Upper lobe of right lung (tissue), 1 donor: ENCODE results near the gene PLEKHA5. TPM values are rescaled to one million over a fixed set of nuclear protein-coding genes. Genes with fewer than 3 reads are reported as not detected.

Experiments
- ATAC-seq: fragments of 200-7000 bp; cut with Tn5 transposase; one replicate; pipeline ENCODE4 v1.9.1; 2020; ENCODE audit warnings: mild to moderate bottlenecking, moderate library complexity
- DNase-seq: peaks from one replicate; pipeline ENCODE4 v3.0.0-alpha.2; 2020
- H3K27ac ChIP-seq: fragments of 200-600 bp; one replicate; pipeline ENCODE4 v1.8.0; 2022
- H3K27me3 ChIP-seq: fragments of 200-600 bp; one replicate; pipeline ENCODE4 v1.8.0; 2022; ENCODE audit warnings: mild to moderate bottlenecking
- H3K36me3 ChIP-seq: fragments of 200-600 bp; one replicate; pipeline ENCODE4 v1.8.0; 2022
- H3K4me1 ChIP-seq: fragments of 200-600 bp; one replicate; pipeline ENCODE4 v1.8.0; 2022
- H3K4me3 ChIP-seq: fragments of 200-600 bp; one replicate; pipeline ENCODE4 v1.8.0; 2022; ENCODE audit warnings: mild to moderate bottlenecking
- H3K9me3 ChIP-seq: fragments of 200-600 bp; one replicate; pipeline ENCODE4 v1.8.0; 2022
- intact Hi-C: fragments of 100-400 bp; cut with DNase I; formaldehyde crosslinking; loops from one replicate; pipeline ENCODE4 v1.11.0; 2022
- total RNA-seq: library from RNA; stranded (reverse); fragmentation: NEBNext Ultra II Directional; extraction: Animal tissue kit (Norgen Biotek cat#: 25700); gene quantifications from one replicate; pipeline ENCODE4 v1.2.1, GENCODE V29; 2021
- TF ChIP-seq, protein P1 (sequence below): fragments of 200-600 bp; IDR thresholded peaks from one replicate; pipeline ENCODE4 v1.8.0; 2022; ENCODE audit warnings: antibody characterized with exemption
- donor health status: DM: no; HTN: yes; CAD: no; lungs with severe emphysema.

PLEKHA5 gene
- total RNA-seq, 1 donor from 2014 or later: 30.2 TPM

DNA sequence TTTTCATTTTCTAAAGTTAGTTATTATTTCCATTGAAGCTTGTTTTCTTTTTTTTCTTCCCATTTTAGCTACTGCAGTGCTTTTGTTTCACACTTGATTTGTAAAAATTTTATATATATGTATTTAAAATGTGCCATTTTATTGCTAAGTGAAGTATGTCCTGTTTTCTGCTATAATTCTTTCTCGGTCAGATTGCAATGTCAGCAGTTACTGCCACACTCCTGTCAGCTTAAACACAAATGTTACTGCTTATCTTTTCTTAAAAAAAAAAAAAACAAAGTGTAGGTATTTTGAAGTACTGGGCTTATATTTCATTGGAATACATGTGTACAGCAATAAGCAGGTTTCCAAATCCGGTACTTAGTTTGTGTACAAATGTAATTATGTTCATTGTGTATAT lies 246.4 kb downstream of the PLEKHA5 start:
- Histone ChIP-seq H3K27ac (no peak overlapping the region), H3K36me3 (peaks cover 18% of the 10 kb centered on the region), H3K4me3 (no peak overlapping the region), H3K9me3 (no peaks in the 10 kb centered on the region), H3K27me3 (no peaks in the 10 kb centered on the region), H3K4me1 (no peaks in the 10 kb centered on the region)
- TF ChIP-seq, protein P1, sequence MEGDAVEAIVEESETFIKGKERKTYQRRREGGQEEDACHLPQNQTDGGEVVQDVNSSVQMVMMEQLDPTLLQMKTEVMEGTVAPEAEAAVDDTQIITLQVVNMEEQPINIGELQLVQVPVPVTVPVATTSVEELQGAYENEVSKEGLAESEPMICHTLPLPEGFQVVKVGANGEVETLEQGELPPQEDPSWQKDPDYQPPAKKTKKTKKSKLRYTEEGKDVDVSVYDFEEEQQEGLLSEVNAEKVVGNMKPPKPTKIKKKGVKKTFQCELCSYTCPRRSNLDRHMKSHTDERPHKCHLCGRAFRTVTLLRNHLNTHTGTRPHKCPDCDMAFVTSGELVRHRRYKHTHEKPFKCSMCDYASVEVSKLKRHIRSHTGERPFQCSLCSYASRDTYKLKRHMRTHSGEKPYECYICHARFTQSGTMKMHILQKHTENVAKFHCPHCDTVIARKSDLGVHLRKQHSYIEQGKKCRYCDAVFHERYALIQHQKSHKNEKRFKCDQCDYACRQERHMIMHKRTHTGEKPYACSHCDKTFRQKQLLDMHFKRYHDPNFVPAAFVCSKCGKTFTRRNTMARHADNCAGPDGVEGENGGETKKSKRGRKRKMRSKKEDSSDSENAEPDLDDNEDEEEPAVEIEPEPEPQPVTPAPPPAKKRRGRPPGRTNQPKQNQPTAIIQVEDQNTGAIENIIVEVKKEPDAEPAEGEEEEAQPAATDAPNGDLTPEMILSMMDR: no peak
- DNase-seq (no peak), ATAC-seq (no peak)
- intact Hi-C loops: no loop called here

DNA sequence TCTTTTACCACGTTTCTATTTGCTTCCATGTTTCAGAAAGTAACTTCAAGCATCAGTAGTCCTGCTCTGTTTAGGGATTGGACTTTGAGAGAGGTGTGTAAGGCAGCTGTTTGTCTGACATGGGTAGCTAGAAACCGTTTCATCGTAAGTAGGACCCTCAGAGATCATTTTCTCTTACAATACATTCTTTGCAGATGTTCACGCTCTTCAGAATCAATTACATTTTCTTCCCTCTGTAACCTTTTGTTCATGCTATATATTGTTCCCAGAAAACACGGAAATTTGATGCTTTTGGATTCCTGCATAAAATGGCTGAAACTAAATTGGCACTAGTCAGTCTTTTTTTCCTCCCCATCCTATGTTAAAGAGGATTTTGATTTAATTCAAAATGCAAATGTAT lies 247.2 kb downstream of the PLEKHA5 start:
- no peak overlapping the region for H3K4me3 ChIP-seq
- DNase-seq (no peak), ATAC-seq (no peak)
- intact Hi-C loops: no loop called here
- peaks cover 13% of the 10 kb centered on the region for H3K36me3 ChIP-seq
- H3K27me3 ChIP-seq: no peaks in the 10 kb centered on the region
- H3K4me1 ChIP-seq: no peaks in the 10 kb centered on the region
- H3K27ac ChIP-seq: no peak overlapping the region
- no peaks in the 10 kb centered on the region for H3K9me3 ChIP-seq
- TF ChIP-seq, protein P1: no peak

DNA sequence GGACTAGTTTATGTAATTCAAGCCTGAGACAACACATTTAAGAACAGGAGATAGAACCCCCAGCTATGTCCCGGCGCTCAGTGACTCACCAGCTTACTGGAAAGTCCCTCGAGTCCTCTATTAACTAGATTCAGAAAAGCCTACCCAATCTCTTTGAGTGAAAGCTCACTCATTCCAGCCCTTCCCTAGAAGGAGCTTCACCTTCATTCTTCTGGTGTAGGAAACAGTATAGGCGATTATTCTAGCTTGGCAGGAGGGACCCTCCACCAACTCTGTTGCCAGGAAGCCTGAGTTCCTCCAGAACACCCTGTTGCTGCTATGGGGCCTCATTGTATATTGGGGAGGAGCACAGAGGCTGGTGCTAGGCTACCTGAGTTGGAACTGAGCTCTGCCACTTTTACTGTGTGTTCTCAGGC lies 252.6 kb downstream of the PLEKHA5 start:
- ATAC-seq (no peak), DNase-seq (peak; percentile 16)
- Histone ChIP-seq H3K4me1 (no peaks in the 10 kb centered on the region), H3K27ac (no peak overlapping the region), H3K9me3 (no peaks in the 10 kb centered on the region), H3K27me3 (no peaks in the 10 kb centered on the region), H3K4me3 (no peak overlapping the region), H3K36me3 (peaks cover 6% of the 10 kb centered on the region)
- TF ChIP-seq, protein P1: no peak
- intact Hi-C loops: no loop called here

DNA sequence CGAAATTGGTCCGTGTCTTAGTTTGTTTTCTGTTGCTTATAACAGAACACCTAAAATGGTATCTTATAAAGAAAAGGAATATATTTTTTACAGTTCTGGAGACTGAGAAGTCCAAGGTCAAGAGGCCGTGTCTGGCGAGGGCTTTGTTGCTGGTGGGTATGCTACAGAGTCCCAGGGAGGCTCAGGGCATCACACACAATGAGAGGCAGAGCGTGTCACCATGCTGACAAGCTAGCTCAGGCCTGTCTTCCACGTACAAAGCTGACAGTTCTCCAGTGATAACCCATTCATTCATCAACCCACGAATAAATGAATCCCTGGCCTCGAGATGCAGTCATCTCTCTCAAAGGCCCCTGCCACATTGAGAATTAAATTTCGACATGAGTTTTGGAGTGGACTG lies 253.0 kb downstream of the PLEKHA5 start:
- H3K9me3 ChIP-seq: no peaks in the 10 kb centered on the region
- no peaks in the 10 kb centered on the region for H3K4me1 ChIP-seq
- H3K27me3 ChIP-seq: no peaks in the 10 kb centered on the region
- DNase-seq: peak; percentile 34
- H3K27ac ChIP-seq: no peak overlapping the region
- intact Hi-C loops: no loop called here
- H3K4me3 ChIP-seq: no peak overlapping the region
- TF ChIP-seq, protein P1: no peak
- ATAC-seq: no peak
- peaks cover 6% of the 10 kb centered on the region for H3K36me3 ChIP-seq

DNA sequence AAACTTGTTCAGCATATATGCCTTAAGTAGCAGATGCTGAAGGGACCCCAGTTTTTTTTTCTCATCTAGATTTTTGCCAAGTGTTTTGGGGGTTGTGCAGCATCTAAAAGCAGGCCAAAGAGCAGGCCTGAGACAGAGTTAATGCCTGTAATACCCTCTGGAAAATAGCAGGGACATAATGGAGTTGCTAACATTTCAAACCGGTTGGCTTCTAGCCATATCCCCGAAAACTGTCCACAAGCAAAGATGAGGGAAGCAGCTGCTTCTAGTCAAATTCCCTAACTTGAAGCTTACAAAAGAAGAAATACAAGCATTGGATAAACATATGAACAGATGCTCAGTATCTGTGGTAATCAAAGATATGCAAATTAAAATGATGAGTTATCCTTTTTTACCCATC lies 257.6 kb downstream of the PLEKHA5 start:
- TF ChIP-seq, protein P1: no peak
- DNase-seq (no peak), ATAC-seq (no peak)
- H3K27ac ChIP-seq: no peak overlapping the region
- no peaks in the 10 kb centered on the region for H3K4me1 ChIP-seq
- intact Hi-C loops: no loop called here
- H3K36me3 ChIP-seq: no peaks in the 10 kb centered on the region
- H3K27me3 ChIP-seq: no peaks in the 10 kb centered on the region
- no peak overlapping the region for H3K4me3 ChIP-seq
- H3K9me3 ChIP-seq: no peaks in the 10 kb centered on the region

DNA sequence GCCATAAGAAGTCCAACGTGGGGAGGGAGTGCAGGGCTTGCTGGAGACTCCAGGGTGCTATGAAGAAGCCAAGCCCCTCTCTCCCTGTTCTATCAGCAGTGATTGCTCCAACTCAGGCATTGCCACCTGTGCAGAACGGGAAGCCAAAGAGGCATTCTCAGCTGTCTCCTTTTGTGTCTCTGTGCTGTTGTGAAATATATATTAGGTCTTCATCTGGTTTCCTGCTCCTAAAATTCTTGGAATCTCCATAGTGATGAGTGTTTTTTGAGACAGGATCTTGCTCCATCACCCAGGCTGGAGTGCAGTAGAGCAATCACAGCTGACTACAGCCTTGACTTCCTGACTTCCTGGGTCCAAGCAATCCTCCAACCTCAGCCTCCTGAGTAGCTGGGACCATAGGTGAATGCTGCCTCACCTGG lies 258.6 kb downstream of the PLEKHA5 start:
- Histone ChIP-seq H3K36me3 (no peaks in the 10 kb centered on the region), H3K27ac (no peak overlapping the region), H3K27me3 (no peaks in the 10 kb centered on the region), H3K4me1 (no peaks in the 10 kb centered on the region), H3K4me3 (no peak overlapping the region), H3K9me3 (no peaks in the 10 kb centered on the region)
- no peak for ATAC-seq
- peak; percentile 9 for DNase-seq
- intact Hi-C loops: no loop called here
- TF ChIP-seq, protein P1: no peak
